Colonic mucosa (tissue), 4 donors: ENCODE data around the gene MYH9. TPM values are rescaled to one million over a fixed set of nuclear protein-coding genes. Genes with fewer than 3 reads are reported as not detected.

Source experiments
- DNase-seq: peaks from one replicate; pipeline ENCODE4 v3.0.0-alpha.2; 2020
- H3K27ac ChIP-seq: fragments of 200-600 bp; one replicate; pipeline ENCODE4 v1.8.0; 2021
- H3K27me3 ChIP-seq: fragments of 200-600 bp; one replicate; pipeline ENCODE4 v1.8.0; 2021
- H3K36me3 ChIP-seq: fragments of 200-600 bp; one replicate; pipeline ENCODE4 v1.8.0; 2021
- H3K4me1 ChIP-seq: fragments of 200-600 bp; one replicate; pipeline ENCODE4 v1.8.0; 2021; ENCODE audit warnings: mild to moderate bottlenecking
- H3K4me3 ChIP-seq: fragments of 200-600 bp; one replicate; pipeline ENCODE4 v1.8.0; 2021
- H3K9ac ChIP-seq, 2 donors: one replicate each; pipeline ENCODE4 v1.7.0; 2013; ENCODE audit warnings: control low read depth in 2 of 2, low read depth in 2 of 2, low read length in 2 of 2
- H3K9me3 ChIP-seq: fragments of 200-600 bp; one replicate; pipeline ENCODE4 v1.8.0; 2021
- CTCF ChIP-seq: fragments of 200-600 bp; IDR thresholded peaks from one replicate; pipeline ENCODE4 v1.8.0; 2022; ENCODE audit warnings: antibody characterized with exemption, mild to moderate bottlenecking
- intact Hi-C: fragments of 100-400 bp; cut with DNase I; formaldehyde crosslinking; loops from one replicate; pipeline ENCODE4 v1.14.1; 2022
- total RNA-seq, 2 donors: library from RNA; stranded (reverse); fragmentation: NEBNext Ultra II Directional in 1 of 2; extraction: Animal tissue kit (Norgen Biotek cat#: 25700) in 1 of 2; gene quantifications; one replicate each; pipeline ENCODE4 v1.2.1, GENCODE V29; 2021
- donor health status: healthy.
- donor health status: DM: no; HTN: no; CAD: no.
- donor health status: DM: no; HTN: no; CAD: no.

Gene MYH9
- total RNA-seq, 2 donors from 2014 or later = 711 to 719 TPM

GRCh38 chr22:36303115-36303467, 84.7 kb downstream of the MYH9 start:
- Histone ChIP-seq H3K36me3 (peaks cover 82% of the 10 kb centered on the region), H3K4me1 (no peaks in the 10 kb centered on the region), H3K27me3 (no peaks in the 10 kb centered on the region), H3K9me3 (no peaks in the 10 kb centered on the region), H3K9ac (no peak overlapping the region), H3K4me3 (no peak overlapping the region), H3K27ac (peak overlapping the region; percentile 4)
- intact Hi-C loops = no loop called here
- DNase-seq = no peak
- TF ChIP-seq CTCF = no peak

- no peaks in the 10 kb centered on the region for H3K9me3 ChIP-seq
- H3K4me1 ChIP-seq = no peaks in the 10 kb centered on the region
- H3K27ac ChIP-seq = peak overlapping the region; percentile 4
- no peak overlapping the region for H3K4me3 ChIP-seq
- TF ChIP-seq CTCF = no peak
- intact Hi-C loops = no loop called here
- no peaks in the 10 kb centered on the region for H3K27me3 ChIP-seq
- H3K36me3 ChIP-seq = peaks cover 82% of the 10 kb centered on the region
- DNase-seq = no peak
- H3K9ac ChIP-seq = no peak overlapping the region
Measured at GRCh38 chr22:36302439-36303114, 85.2 kb downstream of the MYH9 start.

GRCh38 chr22:36301851-36302250, 85.9 kb downstream of the MYH9 start:
- H3K9ac ChIP-seq = no peak overlapping the region
- DNase-seq = no peak
- no peak overlapping the region for H3K4me3 ChIP-seq
- intact Hi-C loops = no loop called here
- H3K4me1 ChIP-seq = no peaks in the 10 kb centered on the region
- no peaks in the 10 kb centered on the region for H3K27me3 ChIP-seq
- H3K36me3 ChIP-seq = peaks cover 85% of the 10 kb centered on the region
- H3K9me3 ChIP-seq = no peaks in the 10 kb centered on the region
- TF ChIP-seq CTCF = no peak
- no peak overlapping the region for H3K27ac ChIP-seq

- peak; percentile 92 for TF ChIP-seq CTCF
- H3K4me3 ChIP-seq = no peak overlapping the region
- H3K9me3 ChIP-seq = no peaks in the 10 kb centered on the region
- DNase-seq = peak; percentile 81
- peaks cover 88% of the 10 kb centered on the region for H3K36me3 ChIP-seq
- no peak overlapping the region for H3K27ac ChIP-seq
- intact Hi-C loops = no loop called here
- H3K27me3 ChIP-seq = no peaks in the 10 kb centered on the region
- no peaks in the 10 kb centered on the region for H3K4me1 ChIP-seq
- H3K9ac ChIP-seq = no peak overlapping the region
Measured at GRCh38 chr22:36301384-36301828, 86.4 kb downstream of the MYH9 start.

- Histone ChIP-seq H3K27ac (no peak overlapping the region), H3K9ac (no peak overlapping the region), H3K36me3 (peaks cover 86% of the 10 kb centered on the region), H3K4me1 (no peaks in the 10 kb centered on the region), H3K27me3 (no peaks in the 10 kb centered on the region), H3K9me3 (no peaks in the 10 kb centered on the region), H3K4me3 (no peak overlapping the region)
- no peak for DNase-seq
- no peak for TF ChIP-seq CTCF
- intact Hi-C loops = no loop called here
Measured at GRCh38 chr22:36300396-36301212, 87.2 kb downstream of the MYH9 start.
